Stimulated activated CD4-positive, alpha-beta T cell treated with anti-CD3 and anti-CD28 coated beads, Interleukin-15, amount 100 ng/mL, for 48 hours (primary cell): ENCODE data around the gene SNRNP25.
A peak's percentile ranks its signal among the peaks of the same experiment; 100 is the strongest.

Experiments used
- DNase-seq, 2 donors: peaks; one replicate each; pipeline ENCODE4 v3.0.0-alpha.2; 2020; ENCODE audit warnings: low read depth in 2 of 2

The SNRNP25 gene

DNA sequence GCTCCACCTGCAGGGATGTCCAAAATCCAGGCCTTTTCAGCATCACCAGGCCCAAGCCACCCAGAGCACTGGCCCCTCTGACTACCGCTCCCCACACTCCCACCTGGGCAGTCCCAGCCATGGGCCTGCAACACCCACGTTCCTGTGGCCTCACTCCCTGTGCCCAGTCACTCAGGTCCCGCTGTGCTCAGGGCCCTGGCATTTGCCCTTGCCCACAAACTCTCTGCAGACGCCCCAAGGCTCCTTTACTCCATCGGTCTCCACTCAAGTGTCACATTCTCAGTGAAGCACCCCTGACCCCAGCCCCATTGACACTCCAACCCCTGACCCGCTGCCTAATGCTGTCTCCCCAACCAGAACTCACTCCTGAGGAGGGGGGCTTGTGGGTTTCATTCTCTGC, 48.0 kb downstream of the SNRNP25 start:
- no peak for DNase-seq

DNA sequence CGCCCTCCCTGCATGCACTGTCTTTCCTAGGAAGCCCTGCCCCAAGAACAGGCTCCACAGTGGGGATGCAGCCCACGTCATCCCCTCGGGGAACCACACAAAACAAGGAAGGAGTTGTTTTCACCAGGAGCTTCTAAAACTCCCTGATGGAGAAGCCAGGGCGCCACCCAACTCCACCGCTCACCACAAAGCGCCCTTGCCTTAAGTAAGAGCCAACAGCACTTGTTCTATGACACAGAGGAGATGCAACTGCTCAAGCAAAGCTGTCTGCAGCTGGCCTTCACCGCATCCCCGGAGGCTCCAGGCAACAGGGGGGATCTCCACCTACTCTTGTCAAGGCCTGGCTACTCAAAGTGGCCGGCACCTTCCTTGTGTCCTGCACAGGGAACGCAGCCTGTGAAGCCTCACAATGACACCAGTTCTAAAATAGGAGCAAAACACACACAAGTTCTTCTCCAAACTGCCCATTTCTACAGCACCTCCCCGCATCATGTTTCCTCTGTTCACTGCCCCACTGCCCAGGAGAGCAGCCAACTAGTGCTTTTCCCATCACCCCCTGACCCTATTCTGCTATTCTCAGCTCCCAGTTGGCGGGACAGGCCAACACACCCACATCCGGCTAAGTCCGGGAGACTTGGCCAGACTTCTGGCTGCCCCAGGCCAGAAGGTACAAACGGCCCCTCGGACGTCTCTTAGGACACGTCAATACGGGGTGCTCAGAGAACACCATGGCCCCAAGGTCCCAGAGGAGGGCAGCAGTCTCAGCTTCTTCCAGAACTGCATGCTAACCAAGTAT, 48.6 kb downstream of the SNRNP25 start:
- DNase-seq = no peak

DNA sequence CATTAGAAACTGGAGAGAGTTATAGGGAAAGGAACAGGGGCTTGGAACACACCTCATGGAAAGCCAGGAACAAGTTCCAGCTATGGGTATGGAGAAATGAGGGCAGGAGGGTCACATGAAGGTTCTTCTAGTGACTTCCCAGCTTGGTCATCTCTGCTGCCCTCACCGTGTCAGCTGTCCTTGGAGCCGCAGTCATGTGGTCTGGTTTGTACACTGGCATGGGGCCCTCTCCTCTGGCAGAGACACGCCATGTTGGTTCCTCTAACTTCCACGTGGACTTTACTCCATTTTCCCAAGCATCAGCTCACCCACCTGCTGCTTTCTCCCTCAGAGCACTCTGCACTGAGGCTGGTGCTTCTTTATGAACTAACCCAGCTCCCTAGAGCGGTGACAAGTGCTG, 50.7 kb downstream of the SNRNP25 start:
- DNase-seq = no peak

DNA sequence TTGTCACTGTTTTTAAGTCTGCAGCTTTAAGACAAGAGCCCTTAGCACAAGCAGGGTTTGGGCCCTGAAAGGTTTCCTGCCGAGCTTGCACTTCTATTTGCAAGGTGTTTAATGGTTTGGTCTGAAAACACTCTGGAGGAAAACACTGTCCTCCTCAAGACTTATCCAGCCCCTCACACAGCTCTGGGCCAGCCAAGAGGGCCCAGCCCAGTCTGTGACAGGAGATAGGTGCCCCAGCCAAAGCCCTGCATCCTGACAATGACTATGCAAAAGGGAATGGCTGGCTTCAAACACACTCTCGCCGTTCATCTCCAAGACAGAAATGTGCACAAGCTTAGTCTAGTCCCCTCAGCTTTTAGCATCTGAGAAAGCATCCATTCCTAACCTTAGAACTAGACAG, 51.3 kb downstream of the SNRNP25 start:
- no peak for DNase-seq

DNA sequence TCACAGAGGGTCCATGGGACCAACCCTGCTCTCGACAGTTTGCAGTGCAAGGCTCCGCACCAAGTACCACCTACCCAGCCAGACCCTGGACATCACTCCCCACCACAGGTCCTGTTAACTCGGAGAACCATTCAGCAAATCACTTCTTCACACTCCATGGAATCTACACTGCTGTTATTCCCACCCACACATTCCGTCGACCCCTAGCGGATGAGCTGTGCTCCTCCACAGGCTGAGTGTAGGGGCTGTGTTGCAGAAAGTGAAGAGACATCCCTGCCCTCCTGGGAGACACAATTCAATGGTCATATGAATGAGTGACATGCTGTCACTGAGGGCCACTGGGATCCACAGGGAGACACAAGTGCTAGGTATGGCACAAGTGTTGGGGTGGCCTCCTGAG, 51.9 kb downstream of the SNRNP25 start:
- DNase-seq = no peak

DNA sequence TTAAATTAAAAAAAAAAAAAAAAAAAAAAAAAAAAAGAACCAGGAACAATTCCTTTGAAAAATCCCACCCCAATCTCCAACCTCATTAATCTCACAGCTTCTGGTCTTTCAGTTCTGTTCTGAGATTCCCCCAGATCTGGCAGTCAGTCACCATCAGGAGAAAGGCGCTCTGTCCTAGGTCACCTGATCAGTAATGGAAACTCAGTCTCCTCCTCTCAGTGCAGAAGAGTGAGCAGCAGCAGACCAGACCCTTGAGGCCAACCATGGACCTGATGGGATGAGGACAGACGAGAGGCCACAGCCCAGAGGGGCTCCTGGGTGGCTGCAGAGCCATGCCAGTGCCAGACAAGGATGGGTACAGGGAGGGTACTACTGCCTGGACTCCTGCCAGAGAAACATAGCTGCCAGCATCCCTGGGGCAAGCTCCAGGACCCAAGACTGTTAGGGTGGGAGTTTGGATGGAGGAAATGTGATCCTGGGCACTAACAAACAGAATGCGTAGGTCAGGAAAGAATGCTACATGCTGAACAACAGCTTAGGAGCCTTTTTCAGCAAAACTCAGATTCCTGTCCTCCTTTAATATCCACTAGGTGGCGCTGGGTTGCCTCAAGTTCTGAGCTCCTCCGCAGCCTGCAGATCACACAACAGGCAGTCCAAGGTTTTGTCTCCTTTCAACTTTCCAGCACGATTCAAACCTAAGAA, 53.1 kb downstream of the SNRNP25 start:
- peak; percentile 27 for DNase-seq
